WTC11 (cell line): Measurements from ENCODE around the gene FIZ1. TPM values are rescaled to one million over a fixed set of nuclear protein-coding genes. Genes with fewer than 3 reads are reported as not detected.

Experiments used
- ATAC-seq: fragments of 200-7000 bp; cut with Tn5 transposase; 2 replicates; pipeline ENCODE4 v1.10.0; 2021; ENCODE audit warnings: mild to moderate bottlenecking, moderate library complexity
- CTCF ChIA-PET: fragments of 300-600 bp; sonication (Branson Sonifier 250); formaldehyde crosslinking; loops from one replicate; lab custom pipeline; 2021; ENCODE audit warnings: antibody characterized with exemption; lab: Charles Lee
- POLR2A ChIA-PET: fragments of 350-600 bp; sonication (Branson Sonifier 250); formaldehyde crosslinking; loops from one replicate; lab custom pipeline; 2021; ENCODE audit warnings: antibody characterized with exemption; lab: Charles Lee
- DNase-seq: peaks from one replicate; pipeline ENCODE4 v3.0.0; 2021; ENCODE audit warnings: low spot score
- H3K27ac Mint-ChIP-seq: 2 replicates; pipeline ENCODE4 v1.8.0; 2021; ENCODE audit warnings: mixed read lengths
- H3K27me3 Mint-ChIP-seq: 2 replicates; pipeline ENCODE4 v1.8.0; 2021; ENCODE audit warnings: low read depth, mild to moderate bottlenecking, moderate library complexity, mixed read lengths
- H3K36me3 Mint-ChIP-seq: 2 replicates; pipeline ENCODE4 v1.8.0; 2021; ENCODE audit warnings: mixed read lengths
- H3K4me1 Mint-ChIP-seq: 2 replicates; pipeline ENCODE4 v1.8.0; 2022; ENCODE audit warnings: mixed read lengths
- H3K4me3 Mint-ChIP-seq: 2 replicates; pipeline ENCODE4 v1.8.0; 2021; ENCODE audit warnings: mild to moderate bottlenecking, moderate library complexity, mixed read lengths
- H3K9me3 Mint-ChIP-seq: 2 replicates; pipeline ENCODE4 v1.8.0; 2021; ENCODE audit warnings: mixed read lengths
- AFF4 ChIP-seq: sonication (generic); formaldehyde crosslinking; IDR thresholded peaks from 2 replicates; pipeline ENCODE4 v1.8.1; 2023; ENCODE audit warnings: mild to moderate bottlenecking, missing genetic modification reagents, borderline replicate concordance
- AR ChIP-seq: fragments of 250-450 bp; sonication (Bioruptor Pico); IDR thresholded peaks from 2 replicates; pipeline ENCODE4 v1.9.0; 2021; ENCODE audit warnings: mild to moderate bottlenecking
- CREB1 ChIP-seq: sonication (generic); formaldehyde crosslinking; IDR thresholded peaks from 2 replicates; pipeline ENCODE4 v1.8.0; 2023; ENCODE audit warnings: mild to moderate bottlenecking, missing genetic modification reagents
- CREM ChIP-seq: sonication (generic); formaldehyde crosslinking; IDR thresholded peaks from 2 replicates; pipeline ENCODE4 v1.8.1; 2022; ENCODE audit warnings: mild to moderate bottlenecking, missing genetic modification reagents, moderate library complexity
- ETV6 ChIP-seq: sonication (generic); formaldehyde crosslinking; IDR thresholded peaks from 2 replicates; pipeline ENCODE4 v1.8.1; 2022; ENCODE audit warnings: mild to moderate bottlenecking, missing genetic modification reagents
- PRRX2 ChIP-seq: fragments of 250-450 bp; sonication (Bioruptor Pico); IDR thresholded peaks from 2 replicates; pipeline ENCODE4 v1.8.0; 2021; ENCODE audit warnings: mild to moderate bottlenecking
- RORB ChIP-seq: fragments of 250-450 bp; sonication (Bioruptor Pico); IDR thresholded peaks from 2 replicates; pipeline ENCODE4 v1.9.0; 2021; ENCODE audit warnings: mild to moderate bottlenecking
- TP53 ChIP-seq: sonication (generic); formaldehyde crosslinking; IDR thresholded peaks from 2 replicates; pipeline ENCODE4 v1.8.1; 2023; ENCODE audit warnings: mild to moderate bottlenecking, missing genetic modification reagents
- ZBTB21 ChIP-seq: sonication (generic); formaldehyde crosslinking; IDR thresholded peaks from 2 replicates; pipeline ENCODE4 v1.8.1; 2023; ENCODE audit warnings: mild to moderate bottlenecking, missing genetic modification reagents, borderline replicate concordance
- ZNF423 ChIP-seq: fragments of 250-450 bp; sonication (Bioruptor Pico); IDR thresholded peaks from 2 replicates; pipeline ENCODE4 v2.1.2; 2022; ENCODE audit warnings: mild to moderate bottlenecking, moderate library complexity
- total RNA-seq: library from RNA; stranded (reverse); gene quantifications from 3 replicates; pipeline ENCODE4 v1.2.3, GENCODE V29; 2021
- TF ChIP-seq, protein P1 (sequence below): fragments of 250-450 bp; sonication (Bioruptor Pico); IDR thresholded peaks from 2 replicates; pipeline ENCODE4 v1.9.0; 2021; ENCODE audit warnings: mild to moderate bottlenecking, borderline replicate concordance
- TF ChIP-seq, protein P2 (sequence below): sonication (generic); formaldehyde crosslinking; IDR thresholded peaks from 2 replicates; pipeline ENCODE4 v1.8.0; 2023; ENCODE audit warnings: missing genetic modification reagents
- TF ChIP-seq, protein P3 (sequence below): sonication (generic); formaldehyde crosslinking; IDR thresholded peaks from 2 replicates; pipeline ENCODE4 v1.8.1; 2022; ENCODE audit warnings: low read depth, mild to moderate bottlenecking, moderate library complexity, missing genetic modification reagents, borderline replicate concordance
- TF ChIP-seq, protein P4 (sequence below): sonication (generic); formaldehyde crosslinking; IDR thresholded peaks from 2 replicates; pipeline ENCODE4 v1.8.1; 2022; ENCODE audit warnings: mild to moderate bottlenecking, moderate library complexity, missing genetic modification reagents

The FIZ1 gene
- total RNA-seq, 1 experiment from 2014 or later = 20.1 TPM

DNA sequence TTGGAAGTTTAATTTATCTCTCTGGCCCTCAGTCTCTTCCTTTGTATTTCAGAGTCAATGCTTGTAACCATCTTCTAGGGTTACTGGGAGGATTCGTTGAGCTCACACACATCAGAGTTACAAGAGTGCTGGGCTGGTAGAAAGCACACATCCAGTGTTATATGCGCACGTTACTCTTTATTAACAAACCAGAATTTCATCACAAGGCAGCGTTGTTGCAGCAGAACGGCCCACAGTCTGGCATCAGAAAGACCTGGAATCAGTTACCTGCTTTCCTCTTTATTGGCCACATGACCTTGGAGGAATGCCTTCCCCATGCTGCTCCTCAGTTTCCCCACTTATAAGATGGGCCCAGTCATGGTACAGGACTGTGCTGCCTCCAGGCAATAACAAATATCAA is 10.0 kb upstream of the FIZ1 start:
- ChIA-PET CTCF (no interaction called here), POLR2A (no interaction called here)
- DNase-seq = no peak
- Mint-ChIP-seq H3K4me3 (no peak overlapping the region), H3K27ac (no peak overlapping the region), H3K9me3 (no peaks in the 10 kb centered on the region), H3K27me3 (no peaks in the 10 kb centered on the region; the same call in 1 of the 2 replicates), H3K36me3 (peaks cover 22% of the 10 kb centered on the region), H3K4me1 (peaks cover 9% of the 10 kb centered on the region)
- TF ChIP-seq, protein P1, sequence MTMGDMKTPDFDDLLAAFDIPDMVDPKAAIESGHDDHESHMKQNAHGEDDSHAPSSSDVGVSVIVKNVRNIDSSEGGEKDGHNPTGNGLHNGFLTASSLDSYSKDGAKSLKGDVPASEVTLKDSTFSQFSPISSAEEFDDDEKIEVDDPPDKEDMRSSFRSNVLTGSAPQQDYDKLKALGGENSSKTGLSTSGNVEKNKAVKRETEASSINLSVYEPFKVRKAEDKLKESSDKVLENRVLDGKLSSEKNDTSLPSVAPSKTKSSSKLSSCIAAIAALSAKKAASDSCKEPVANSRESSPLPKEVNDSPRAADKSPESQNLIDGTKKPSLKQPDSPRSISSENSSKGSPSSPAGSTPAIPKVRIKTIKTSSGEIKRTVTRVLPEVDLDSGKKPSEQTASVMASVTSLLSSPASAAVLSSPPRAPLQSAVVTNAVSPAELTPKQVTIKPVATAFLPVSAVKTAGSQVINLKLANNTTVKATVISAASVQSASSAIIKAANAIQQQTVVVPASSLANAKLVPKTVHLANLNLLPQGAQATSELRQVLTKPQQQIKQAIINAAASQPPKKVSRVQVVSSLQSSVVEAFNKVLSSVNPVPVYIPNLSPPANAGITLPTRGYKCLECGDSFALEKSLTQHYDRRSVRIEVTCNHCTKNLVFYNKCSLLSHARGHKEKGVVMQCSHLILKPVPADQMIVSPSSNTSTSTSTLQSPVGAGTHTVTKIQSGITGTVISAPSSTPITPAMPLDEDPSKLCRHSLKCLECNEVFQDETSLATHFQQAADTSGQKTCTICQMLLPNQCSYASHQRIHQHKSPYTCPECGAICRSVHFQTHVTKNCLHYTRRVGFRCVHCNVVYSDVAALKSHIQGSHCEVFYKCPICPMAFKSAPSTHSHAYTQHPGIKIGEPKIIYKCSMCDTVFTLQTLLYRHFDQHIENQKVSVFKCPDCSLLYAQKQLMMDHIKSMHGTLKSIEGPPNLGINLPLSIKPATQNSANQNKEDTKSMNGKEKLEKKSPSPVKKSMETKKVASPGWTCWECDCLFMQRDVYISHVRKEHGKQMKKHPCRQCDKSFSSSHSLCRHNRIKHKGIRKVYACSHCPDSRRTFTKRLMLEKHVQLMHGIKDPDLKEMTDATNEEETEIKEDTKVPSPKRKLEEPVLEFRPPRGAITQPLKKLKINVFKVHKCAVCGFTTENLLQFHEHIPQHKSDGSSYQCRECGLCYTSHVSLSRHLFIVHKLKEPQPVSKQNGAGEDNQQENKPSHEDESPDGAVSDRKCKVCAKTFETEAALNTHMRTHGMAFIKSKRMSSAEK = no peak
- TF ChIP-seq AR (CRISPR knock-in tag) (no peak), TP53 (no peak), PRRX2 (no peak)
- no peak for ATAC-seq

DNA sequence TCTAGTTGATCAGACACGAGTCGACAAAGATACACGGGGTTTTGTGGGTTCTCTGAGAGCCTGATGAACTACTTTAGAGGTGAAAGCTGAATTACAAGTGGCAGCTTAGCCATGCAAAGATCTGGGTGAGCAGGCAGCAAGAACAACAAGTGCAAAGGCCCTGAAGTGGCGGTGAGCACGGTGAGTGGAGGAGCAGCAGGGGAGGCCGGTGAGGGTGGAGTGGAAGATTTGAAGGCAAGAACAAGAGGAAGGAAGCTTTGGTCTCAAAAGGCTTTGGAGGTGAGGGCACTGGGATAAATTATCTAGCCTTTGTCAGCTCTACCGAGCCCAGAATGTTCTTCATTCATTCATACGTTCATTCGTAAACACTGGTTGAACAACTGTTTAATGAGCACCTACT is 7.5 kb upstream of the FIZ1 start:
- DNase-seq (no peak), ATAC-seq (no peak)
- TF ChIP-seq, protein P2, sequence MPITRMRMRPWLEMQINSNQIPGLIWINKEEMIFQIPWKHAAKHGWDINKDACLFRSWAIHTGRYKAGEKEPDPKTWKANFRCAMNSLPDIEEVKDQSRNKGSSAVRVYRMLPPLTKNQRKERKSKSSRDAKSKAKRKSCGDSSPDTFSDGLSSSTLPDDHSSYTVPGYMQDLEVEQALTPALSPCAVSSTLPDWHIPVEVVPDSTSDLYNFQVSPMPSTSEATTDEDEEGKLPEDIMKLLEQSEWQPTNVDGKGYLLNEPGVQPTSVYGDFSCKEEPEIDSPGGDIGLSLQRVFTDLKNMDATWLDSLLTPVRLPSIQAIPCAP (CRISPR knock-in tag) = no peak
- no peak for TF ChIP-seq ETV6 (CRISPR knock-in tag)
- TF ChIP-seq ZNF423 (CRISPR knock-in tag) = no peak
- no peak for TF ChIP-seq RORB (CRISPR knock-in tag)
- TF ChIP-seq CREB1 (CRISPR knock-in tag) = no peak
- TF ChIP-seq, protein P3, sequence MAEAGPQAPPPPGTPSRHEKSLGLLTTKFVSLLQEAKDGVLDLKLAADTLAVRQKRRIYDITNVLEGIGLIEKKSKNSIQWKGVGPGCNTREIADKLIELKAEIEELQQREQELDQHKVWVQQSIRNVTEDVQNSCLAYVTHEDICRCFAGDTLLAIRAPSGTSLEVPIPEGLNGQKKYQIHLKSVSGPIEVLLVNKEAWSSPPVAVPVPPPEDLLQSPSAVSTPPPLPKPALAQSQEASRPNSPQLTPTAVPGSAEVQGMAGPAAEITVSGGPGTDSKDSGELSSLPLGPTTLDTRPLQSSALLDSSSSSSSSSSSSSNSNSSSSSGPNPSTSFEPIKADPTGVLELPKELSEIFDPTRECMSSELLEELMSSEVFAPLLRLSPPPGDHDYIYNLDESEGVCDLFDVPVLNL (CRISPR knock-in tag) = no peak
- TF ChIP-seq, protein P4, sequence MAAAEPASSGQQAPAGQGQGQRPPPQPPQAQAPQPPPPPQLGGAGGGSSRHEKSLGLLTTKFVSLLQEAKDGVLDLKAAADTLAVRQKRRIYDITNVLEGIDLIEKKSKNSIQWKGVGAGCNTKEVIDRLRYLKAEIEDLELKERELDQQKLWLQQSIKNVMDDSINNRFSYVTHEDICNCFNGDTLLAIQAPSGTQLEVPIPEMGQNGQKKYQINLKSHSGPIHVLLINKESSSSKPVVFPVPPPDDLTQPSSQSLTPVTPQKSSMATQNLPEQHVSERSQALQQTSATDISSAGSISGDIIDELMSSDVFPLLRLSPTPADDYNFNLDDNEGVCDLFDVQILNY (CRISPR knock-in tag) = no peak
- no peak for TF ChIP-seq ZBTB21 (CRISPR knock-in tag)
- no peak for TF ChIP-seq CREM (CRISPR knock-in tag)
- no peak for TF ChIP-seq AFF4 (CRISPR knock-in tag)
- Mint-ChIP-seq H3K9me3 (no peaks in the 10 kb centered on the region), H3K27ac (peak overlapping the region; percentile 99), H3K4me1 (peaks cover 17% of the 10 kb centered on the region), H3K36me3 (peaks cover 22% of the 10 kb centered on the region), H3K4me3 (peak overlapping the region; percentile 98), H3K27me3 (no peaks in the 10 kb centered on the region)
- CTCF ChIA-PET = interaction anchor here (0.6 to 4.4 kb wide), 34 partner anchors 8 to 450 kb away, joined by 3 to 55 read pairs (median 6); partner anchors contain the start of genes CCDC106, ISOC2, U2AF2 and ZNF579
- POLR2A ChIA-PET = interaction anchor here (1.0 to 1.9 kb wide), 6 partner anchors 14 to 110 kb away, joined by 3 to 10 read pairs (median 6); partner anchors contain the start of gene ZNF784
